Stimulated activated naive CD8-positive, alpha-beta T cell treated with anti-CD3 and anti-CD28 coated beads, Interleukin-15, amount 100 ng/mL, for 72 hours (primary cell): ENCODE data around the gene GABRB1.
"Not testable (repeated sequence)": the region's sequence is repeated elsewhere in the genome, so short reads cannot be mapped to it uniquely, and the experiment has no call there.

ENCODE experiments used
- ATAC-seq: fragments of 150-1000 bp; cut with Tn5 transposase; 2 replicates; pipeline ENCODE4 v1.10.0; 2021; ENCODE audit warnings: mild to moderate bottlenecking, moderate library complexity
- DNase-seq, 2 donors: peaks; one replicate each; pipeline ENCODE4 v3.0.0; 2021 to 2022
- H3K27ac Mint-ChIP-seq, 2 donors: one replicate each; pipeline ENCODE4 v1.8.0; 2022; ENCODE audit warnings: mild to moderate bottlenecking in 2 of 2, mixed read lengths in 2 of 2, moderate library complexity in 2 of 2
- H3K27me3 Mint-ChIP-seq: one replicate; pipeline ENCODE4 v1.8.0; 2022; ENCODE audit warnings: mixed read lengths
- H3K4me1 Mint-ChIP-seq: one replicate; pipeline ENCODE4 v1.8.0; 2022; ENCODE audit warnings: mild to moderate bottlenecking, mixed read lengths
- H3K4me3 Mint-ChIP-seq, 2 donors: one replicate each; pipeline ENCODE4 v1.8.0; 2022; ENCODE audit warnings: mild to moderate bottlenecking in 2 of 2, mixed read lengths in 2 of 2, moderate library complexity in 1 of 2
- H3K9me3 Mint-ChIP-seq, 2 donors: one replicate each; pipeline ENCODE4 v1.8.0; 2022; ENCODE audit warnings: mixed read lengths in 2 of 2

The GABRB1 gene

GRCh38 chr4:47251348-47252135 is 220.2 kb downstream of the GABRB1 start:
- H3K27me3 Mint-ChIP-seq: peaks cover 19% of the 10 kb centered on the region
- peaks cover 5 to 19% of the 10 kb centered on the region in 2 donors for H3K9me3 Mint-ChIP-seq
- H3K4me1 Mint-ChIP-seq: no peaks in the 10 kb centered on the region
- ATAC-seq: no peak
- no peak for DNase-seq
- H3K4me3 Mint-ChIP-seq: no peak overlapping the region
- no peak overlapping the region for H3K27ac Mint-ChIP-seq

DNA sequence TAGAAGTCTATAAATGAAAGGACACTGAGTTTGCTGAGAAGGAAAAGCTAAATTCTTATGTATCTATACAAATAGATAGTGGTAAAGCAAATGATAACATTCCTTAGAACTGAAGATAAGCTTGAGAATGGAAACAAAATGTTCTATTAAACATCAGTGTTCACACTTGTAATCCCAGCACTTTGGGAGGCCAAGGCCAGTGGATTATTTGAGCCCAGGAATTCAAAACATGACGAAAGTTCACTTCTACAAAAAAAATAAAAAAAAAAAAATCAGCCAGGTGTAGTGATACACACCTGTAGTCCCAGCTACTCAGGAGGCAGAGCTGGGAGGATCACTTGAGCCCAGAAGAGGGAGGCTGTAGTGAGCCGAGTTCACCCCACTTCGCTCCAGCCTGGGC is 232.4 kb downstream of the GABRB1 start:
- H3K4me3 Mint-ChIP-seq: no peak overlapping the region
- H3K9me3 Mint-ChIP-seq: no peaks in the 10 kb centered on the region
- DNase-seq (no peak), ATAC-seq (no peak)
- no peaks in the 10 kb centered on the region for H3K27me3 Mint-ChIP-seq
- H3K4me1 Mint-ChIP-seq: no peaks in the 10 kb centered on the region
- no peak overlapping the region for H3K27ac Mint-ChIP-seq

DNA sequence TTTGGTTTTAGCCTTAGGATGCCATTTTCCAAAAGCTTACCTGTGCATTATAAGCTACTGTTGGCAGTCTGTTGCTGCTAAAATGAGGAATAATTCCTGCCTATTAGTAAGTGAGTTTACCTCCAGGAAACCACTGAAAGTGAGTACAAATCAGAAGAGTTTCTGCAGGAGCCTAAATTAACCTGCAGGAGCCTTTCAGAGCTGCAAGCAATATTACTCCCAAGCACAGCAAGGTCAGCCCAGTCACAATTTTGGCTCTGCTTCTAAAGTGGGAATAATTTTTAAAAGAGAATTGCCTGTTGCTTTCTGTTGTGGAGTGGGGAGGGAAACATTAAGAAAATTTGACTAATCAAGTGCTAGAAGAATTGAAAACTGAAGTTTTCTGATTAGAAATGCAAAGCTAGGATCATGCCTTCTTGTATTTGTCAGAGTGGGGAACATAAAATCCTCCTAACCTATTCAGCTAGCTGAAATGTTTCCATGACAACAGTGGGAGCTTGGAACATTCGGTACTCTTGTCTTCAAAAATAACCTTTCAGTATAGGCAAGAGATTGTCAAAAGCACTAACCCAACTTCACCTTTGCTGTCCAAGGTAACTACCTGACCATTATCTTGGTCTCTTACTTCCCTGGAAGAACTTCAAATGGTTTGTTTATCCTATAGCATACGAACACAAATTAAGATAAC is 239.0 kb downstream of the GABRB1 start:
- no peak overlapping the region for H3K4me3 Mint-ChIP-seq
- no peak for DNase-seq
- H3K27ac Mint-ChIP-seq: no peak overlapping the region
- H3K4me1 Mint-ChIP-seq: no peaks in the 10 kb centered on the region
- no peaks in the 10 kb centered on the region for H3K27me3 Mint-ChIP-seq
- no peak for ATAC-seq
- H3K9me3 Mint-ChIP-seq: no peaks in the 10 kb centered on the region

DNA sequence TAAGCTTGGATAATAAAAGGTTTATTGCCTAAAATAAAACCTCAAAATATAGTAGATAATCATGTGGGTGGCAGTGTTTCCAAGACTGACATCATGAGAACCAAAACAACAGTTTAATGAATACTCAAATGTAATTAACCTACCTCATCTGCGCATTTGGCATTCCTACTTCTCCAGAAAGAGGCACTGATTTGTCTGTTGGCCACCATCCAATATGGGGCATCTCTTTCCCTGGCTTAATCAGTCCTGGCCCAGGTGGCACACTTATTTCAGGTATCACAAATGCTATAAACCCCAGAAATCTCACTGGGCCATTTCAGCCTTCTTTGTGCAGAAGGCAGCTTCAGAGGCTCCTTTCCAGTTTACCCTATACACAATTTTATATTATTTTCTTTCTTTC is 239.9 kb downstream of the GABRB1 start:
- H3K4me1 Mint-ChIP-seq: no peaks in the 10 kb centered on the region
- no peak for DNase-seq
- H3K27ac Mint-ChIP-seq: no peak overlapping the region
- H3K9me3 Mint-ChIP-seq: no peaks in the 10 kb centered on the region
- no peaks in the 10 kb centered on the region for H3K27me3 Mint-ChIP-seq
- no peak for ATAC-seq
- H3K4me3 Mint-ChIP-seq: no peak overlapping the region

GRCh38 chr4:47274901-47275300 is 243.5 kb downstream of the GABRB1 start:
- Mint-ChIP-seq H3K4me1 (no peaks in the 10 kb centered on the region), H3K27ac (no peak overlapping the region), H3K27me3 (no peaks in the 10 kb centered on the region), H3K9me3 (no peaks in the 10 kb centered on the region), H3K4me3 (no peak overlapping the region)
- ATAC-seq (no peak), DNase-seq (no peak)

- H3K27ac Mint-ChIP-seq: no peak overlapping the region
- no peak overlapping the region for H3K4me3 Mint-ChIP-seq
- no peaks in the 10 kb centered on the region for H3K27me3 Mint-ChIP-seq
- H3K4me1 Mint-ChIP-seq: no peaks in the 10 kb centered on the region
- DNase-seq (no peak), ATAC-seq (no peak)
- no peaks in the 10 kb centered on the region for H3K9me3 Mint-ChIP-seq
Measured at GRCh38 chr4:47275595-47275994, 244.2 kb downstream of the GABRB1 start.

GRCh38 chr4:47278631-47279030 is 247.3 kb downstream of the GABRB1 start:
- DNase-seq (no peak), ATAC-seq (no peak)
- Mint-ChIP-seq H3K4me1 (no peaks in the 10 kb centered on the region), H3K4me3 (no peak overlapping the region), H3K27ac (no peak overlapping the region), H3K27me3 (no peaks in the 10 kb centered on the region), H3K9me3 (no peaks in the 10 kb centered on the region)

- Mint-ChIP-seq H3K4me1 (no peaks in the 10 kb centered on the region), H3K4me3 (no peak overlapping the region), H3K27ac (no peak overlapping the region), H3K27me3 (no peaks in the 10 kb centered on the region), H3K9me3 (peaks cover 0 to 6% of the 10 kb centered on the region in 2 donors)
- no peak for DNase-seq
- peak; percentile 42 for ATAC-seq
Measured at GRCh38 chr4:47287735-47288134, 256.4 kb downstream of the GABRB1 start.

DNA sequence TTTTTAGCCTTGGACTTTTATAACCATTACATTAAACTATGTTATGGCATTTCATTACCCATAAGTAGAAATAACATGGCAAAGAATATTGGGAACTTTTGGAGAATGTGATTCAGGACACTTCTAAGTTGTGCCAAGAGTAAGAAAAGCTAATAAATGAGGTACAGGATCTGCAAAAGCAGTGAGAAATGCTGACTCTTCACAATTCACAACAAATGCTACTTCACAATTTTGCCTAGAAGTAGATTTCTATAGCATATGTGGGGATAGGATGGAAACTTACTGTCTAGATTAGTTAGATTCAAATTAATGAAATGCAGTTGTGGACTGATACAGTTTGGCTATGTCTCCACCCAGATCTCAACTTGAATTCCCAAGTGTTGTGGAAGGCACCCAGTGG is 258.4 kb downstream of the GABRB1 start:
- Mint-ChIP-seq H3K9me3 (peaks cover 0 to 6% of the 10 kb centered on the region in 2 donors), H3K4me3 (no peak overlapping the region), H3K4me1 (no peaks in the 10 kb centered on the region), H3K27ac (no peak overlapping the region), H3K27me3 (no peaks in the 10 kb centered on the region)
- DNase-seq: no peak
- ATAC-seq: no peak

DNA sequence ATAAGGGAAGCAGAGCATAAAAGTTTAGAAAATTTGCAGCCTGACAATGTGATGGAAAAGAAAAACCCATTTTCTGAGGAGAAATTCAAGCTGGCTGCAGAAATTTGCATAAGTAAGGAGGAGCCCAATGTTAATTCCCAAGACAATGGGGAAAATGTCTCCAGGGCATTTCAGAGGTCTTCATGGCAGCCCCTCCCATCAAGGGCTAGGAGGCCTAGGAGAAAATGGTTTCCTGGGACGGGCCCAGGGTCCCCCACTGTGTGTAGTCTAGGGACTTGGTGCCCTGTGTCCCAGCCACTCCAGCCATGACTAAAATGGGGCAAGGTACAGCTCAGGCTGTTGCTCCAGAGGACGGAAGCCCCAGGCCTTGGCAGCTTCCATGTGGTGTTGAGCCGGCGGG is 259.5 kb downstream of the GABRB1 start:
- not testable (repeated sequence) for H3K27me3 Mint-ChIP-seq, H3K9me3 Mint-ChIP-seq, ATAC-seq, DNase-seq, H3K27ac Mint-ChIP-seq, H3K4me3 Mint-ChIP-seq, H3K4me1 Mint-ChIP-seq

DNA sequence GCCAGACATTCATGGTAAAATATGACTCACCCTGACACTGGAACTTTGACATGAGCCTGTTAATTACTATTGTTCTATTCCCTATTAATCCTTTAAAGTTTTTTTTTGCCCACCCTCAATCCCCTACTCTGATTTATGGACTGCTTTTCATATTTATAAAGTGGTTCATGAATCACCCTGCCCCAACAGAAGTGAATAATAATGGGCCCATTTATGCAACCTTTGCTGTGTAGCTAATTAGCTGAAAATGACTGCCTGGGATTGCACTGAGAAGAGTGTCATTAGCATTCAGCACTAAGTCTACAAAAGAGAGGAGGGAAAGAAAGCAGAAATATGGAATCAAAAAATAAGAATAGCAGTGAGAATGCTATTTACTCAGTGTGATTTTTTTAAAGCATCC is 277.8 kb downstream of the GABRB1 start:
- Mint-ChIP-seq H3K4me1 (no peaks in the 10 kb centered on the region), H3K9me3 (no peaks in the 10 kb centered on the region), H3K4me3 (no peak overlapping the region), H3K27me3 (no peaks in the 10 kb centered on the region), H3K27ac (peak overlapping the region in 1 of 2 donors; percentile 31)
- no peak for DNase-seq
- no peak for ATAC-seq

DNA sequence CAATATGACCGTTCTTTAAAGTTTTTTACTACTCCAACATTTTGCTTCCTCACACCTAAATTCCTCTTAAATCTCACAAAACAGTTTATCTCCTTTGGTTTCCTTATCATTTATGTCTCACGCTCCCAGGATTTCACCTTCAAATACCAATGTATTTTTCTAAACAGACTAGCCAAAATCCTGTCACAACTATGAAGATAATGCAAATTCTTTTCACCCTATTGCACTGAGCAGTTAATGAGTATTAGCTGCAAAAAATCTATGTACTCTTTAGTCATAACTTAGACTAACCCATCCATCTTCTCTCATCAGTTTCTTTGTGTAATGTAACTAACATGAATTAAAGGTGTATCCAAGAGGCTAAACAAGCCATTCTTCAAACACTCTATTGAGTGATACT is 280.8 kb downstream of the GABRB1 start:
- Mint-ChIP-seq H3K9me3 (no peaks in the 10 kb centered on the region), H3K4me1 (no peaks in the 10 kb centered on the region), H3K27me3 (no peaks in the 10 kb centered on the region), H3K27ac (no peak overlapping the region), H3K4me3 (no peak overlapping the region)
- DNase-seq: no peak
- no peak for ATAC-seq

GRCh38 chr4:47313384-47313783 is 282.0 kb downstream of the GABRB1 start:
- DNase-seq (no peak), ATAC-seq (no peak)
- H3K27ac Mint-ChIP-seq: no peak overlapping the region
- H3K27me3 Mint-ChIP-seq: no peaks in the 10 kb centered on the region
- H3K4me3 Mint-ChIP-seq: no peak overlapping the region
- no peaks in the 10 kb centered on the region for H3K9me3 Mint-ChIP-seq
- H3K4me1 Mint-ChIP-seq: no peaks in the 10 kb centered on the region

- no peaks in the 10 kb centered on the region for H3K4me1 Mint-ChIP-seq
- no peak overlapping the region for H3K27ac Mint-ChIP-seq
- no peaks in the 10 kb centered on the region for H3K9me3 Mint-ChIP-seq
- peak; percentile 78 for ATAC-seq
- H3K27me3 Mint-ChIP-seq: no peaks in the 10 kb centered on the region
- H3K4me3 Mint-ChIP-seq: no peak overlapping the region
- no peak for DNase-seq
Measured at GRCh38 chr4:47315346-47315745, 284.0 kb downstream of the GABRB1 start.

DNA sequence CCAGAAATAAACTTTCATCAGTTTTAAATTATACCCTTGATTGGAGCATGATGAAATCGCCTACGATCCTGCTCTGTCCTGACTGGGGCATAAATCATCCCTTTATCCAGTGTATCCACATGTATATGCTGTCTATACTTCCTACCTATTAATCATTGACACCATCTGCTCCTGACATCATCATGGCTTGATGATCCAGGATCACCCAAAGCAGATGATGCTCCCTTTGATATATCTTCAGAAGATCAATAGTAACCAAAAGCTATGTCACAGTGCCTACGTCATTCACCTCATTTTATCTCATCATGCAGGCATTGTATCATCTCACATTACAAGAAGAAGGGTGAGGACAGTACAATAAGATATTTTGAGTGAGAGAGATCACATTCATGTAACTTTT is 294.7 kb downstream of the GABRB1 start:
- no peak for ATAC-seq
- H3K4me1 Mint-ChIP-seq: no peaks in the 10 kb centered on the region
- no peak overlapping the region for H3K4me3 Mint-ChIP-seq
- DNase-seq: no peak
- H3K27ac Mint-ChIP-seq: no peak overlapping the region
- H3K27me3 Mint-ChIP-seq: peaks cover 13% of the 10 kb centered on the region
- H3K9me3 Mint-ChIP-seq: no peaks in the 10 kb centered on the region

- no peaks in the 10 kb centered on the region for H3K4me1 Mint-ChIP-seq
- H3K27ac Mint-ChIP-seq: no peak overlapping the region
- DNase-seq: no peak
- no peaks in the 10 kb centered on the region for H3K27me3 Mint-ChIP-seq
- ATAC-seq: no peak
- H3K4me3 Mint-ChIP-seq: no peak overlapping the region
- no peaks in the 10 kb centered on the region for H3K9me3 Mint-ChIP-seq
Measured at GRCh38 chr4:47330866-47331265, 299.5 kb downstream of the GABRB1 start.

GRCh38 chr4:47334652-47335051 is 303.3 kb downstream of the GABRB1 start:
- H3K27ac Mint-ChIP-seq: no peak overlapping the region
- no peak overlapping the region for H3K4me3 Mint-ChIP-seq
- H3K9me3 Mint-ChIP-seq: no peaks in the 10 kb centered on the region
- ATAC-seq (no peak), DNase-seq (no peak)
- no peaks in the 10 kb centered on the region for H3K4me1 Mint-ChIP-seq
- H3K27me3 Mint-ChIP-seq: peaks cover 21% of the 10 kb centered on the region
